ENCODE measurements around the gene SH2D4B.

SH2D4B gene

GRCh38 chr10:80660266-80660665, 122.6 kb downstream of the SH2D4B start:
- Mint-ChIP-seq H3K27me3 (peaks cover 14% of the 10 kb centered on the region in 2 donors), H3K4me1 (peaks cover 1 to 14% of the 10 kb centered on the region in 2 donors), H3K9me3 (no peaks in the 10 kb centered on the region), H3K4me3 (no peak overlapping the region), H3K27ac (no peak overlapping the region), H3K36me3 (no peaks in the 10 kb centered on the region)
- ATAC-seq (replicated peaks): no peak
- no peak for DNase-seq

DNA sequence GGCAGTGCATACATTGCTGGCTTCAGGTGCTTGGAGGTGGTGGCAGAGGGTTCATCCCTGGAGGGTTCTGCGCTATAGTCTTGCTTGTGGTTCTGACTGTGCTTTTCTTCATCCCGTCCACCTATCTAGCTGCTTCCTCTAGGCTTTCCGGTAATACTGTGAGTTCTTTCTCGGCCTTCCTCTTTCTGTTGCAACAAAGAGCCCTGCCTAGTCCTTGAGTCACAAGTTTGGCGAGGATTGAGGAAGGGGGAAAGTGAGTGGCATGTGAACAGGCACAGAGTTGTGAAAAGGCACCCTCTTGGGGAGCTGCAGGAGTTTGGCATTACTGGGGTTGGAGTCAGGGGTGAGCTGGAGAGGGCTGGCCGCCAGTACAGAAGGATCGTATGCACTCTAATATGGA, 123.0 kb downstream of the SH2D4B start:
- peak; percentile 33 to 35 for ATAC-seq (replicated peaks)
- peaks cover 14 to 19% of the 10 kb centered on the region in 2 donors for H3K27me3 Mint-ChIP-seq
- H3K36me3 Mint-ChIP-seq: no peaks in the 10 kb centered on the region
- no peak for DNase-seq
- peaks cover 1 to 14% of the 10 kb centered on the region in 2 donors for H3K4me1 Mint-ChIP-seq
- H3K4me3 Mint-ChIP-seq: no peak overlapping the region
- no peak overlapping the region for H3K27ac Mint-ChIP-seq
- no peaks in the 10 kb centered on the region for H3K9me3 Mint-ChIP-seq

- H3K27ac Mint-ChIP-seq: no peak overlapping the region
- ATAC-seq (replicated peaks): no peak
- peaks cover 14 to 23% of the 10 kb centered on the region in 2 donors for H3K27me3 Mint-ChIP-seq
- no peaks in the 10 kb centered on the region for H3K36me3 Mint-ChIP-seq
- no peak overlapping the region for H3K4me3 Mint-ChIP-seq
- H3K4me1 Mint-ChIP-seq: peaks cover 1 to 14% of the 10 kb centered on the region in 2 donors
- no peak for DNase-seq
- no peaks in the 10 kb centered on the region for H3K9me3 Mint-ChIP-seq
These were observed 123.8 kb downstream of the SH2D4B start for GRCh38 chr10:80661526-80661925.

GRCh38 chr10:80662429-80663261, 124.9 kb downstream of the SH2D4B start:
- ATAC-seq (replicated peaks) (peak; percentile 71 to 74), DNase-seq (peak; percentile 55)
- Mint-ChIP-seq H3K27me3 (peaks cover 14 to 23% of the 10 kb centered on the region in 2 donors), H3K27ac (peak overlapping the region; percentile 7), H3K36me3 (no peaks in the 10 kb centered on the region), H3K4me1 (peaks cover 1 to 14% of the 10 kb centered on the region in 2 donors), H3K9me3 (no peaks in the 10 kb centered on the region), H3K4me3 (peak overlapping the region; percentile 14 to 62)

DNA sequence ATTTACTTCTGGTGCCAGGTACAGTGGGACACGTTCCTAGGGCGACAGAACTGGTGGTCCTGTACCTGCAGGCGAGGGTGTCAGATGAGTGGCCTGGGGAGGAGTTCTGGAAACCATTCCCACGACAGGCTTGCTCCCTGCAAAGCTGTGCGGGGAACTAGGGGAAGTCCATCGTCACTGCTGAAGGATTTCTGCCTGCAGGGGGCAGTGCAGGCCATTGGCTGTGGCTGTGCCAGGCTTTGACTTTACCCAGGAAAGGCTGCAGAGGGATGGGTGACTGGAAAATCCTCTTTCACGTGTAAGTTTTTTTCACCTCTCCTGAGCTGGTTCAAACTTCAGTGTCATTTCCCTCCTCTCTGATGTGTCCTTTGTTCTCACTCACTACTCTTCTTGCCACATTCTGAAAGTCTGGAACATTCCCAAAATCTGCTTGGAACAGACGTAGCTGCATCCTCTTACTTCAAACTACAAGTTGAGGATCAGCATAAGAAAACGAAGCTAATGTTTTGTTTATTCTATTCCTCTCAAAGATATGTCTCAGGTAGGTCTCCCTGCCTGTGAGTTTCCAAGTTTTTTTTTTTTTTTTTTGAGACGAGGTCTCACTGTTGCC, 126.5 kb downstream of the SH2D4B start:
- H3K4me3 Mint-ChIP-seq: no peak overlapping the region
- DNase-seq (peak; percentile 22), ATAC-seq (replicated peaks) (peak; percentile 61 to 64)
- H3K4me1 Mint-ChIP-seq: peaks cover 1 to 14% of the 10 kb centered on the region in 2 donors
- H3K27me3 Mint-ChIP-seq: peaks cover 14 to 23% of the 10 kb centered on the region in 2 donors
- no peak overlapping the region for H3K27ac Mint-ChIP-seq
- no peaks in the 10 kb centered on the region for H3K9me3 Mint-ChIP-seq
- H3K36me3 Mint-ChIP-seq: no peaks in the 10 kb centered on the region

GRCh38 chr10:80669485-80669884, 131.8 kb downstream of the SH2D4B start:
- Mint-ChIP-seq H3K9me3 (no peaks in the 10 kb centered on the region), H3K27ac (no peak overlapping the region), H3K27me3 (peaks cover 1 to 9% of the 10 kb centered on the region in 2 donors), H3K4me3 (no peak overlapping the region), H3K4me1 (peaks cover 3 to 5% of the 10 kb centered on the region in 2 donors), H3K36me3 (no peaks in the 10 kb centered on the region)
- DNase-seq (no peak), ATAC-seq (replicated peaks) (peak in 1 of 2 donors; percentile 14)

GRCh38 chr10:80670774-80671173, 133.1 kb downstream of the SH2D4B start:
- no peak for DNase-seq
- no peaks in the 10 kb centered on the region for H3K36me3 Mint-ChIP-seq
- no peaks in the 10 kb centered on the region for H3K9me3 Mint-ChIP-seq
- peaks cover 3 to 5% of the 10 kb centered on the region in 2 donors for H3K4me1 Mint-ChIP-seq
- H3K27ac Mint-ChIP-seq: no peak overlapping the region
- H3K4me3 Mint-ChIP-seq: no peak overlapping the region
- ATAC-seq (replicated peaks): no peak
- H3K27me3 Mint-ChIP-seq: peaks cover 0 to 3% of the 10 kb centered on the region in 2 donors

- no peak for ATAC-seq (replicated peaks)
- peaks cover 0 to 2% of the 10 kb centered on the region in 2 donors for H3K9me3 Mint-ChIP-seq
- H3K4me1 Mint-ChIP-seq: peaks cover 3 to 5% of the 10 kb centered on the region in 2 donors
These were observed 134.1 kb downstream of the SH2D4B start for GRCh38 chr10:80671847-80672246.

DNA sequence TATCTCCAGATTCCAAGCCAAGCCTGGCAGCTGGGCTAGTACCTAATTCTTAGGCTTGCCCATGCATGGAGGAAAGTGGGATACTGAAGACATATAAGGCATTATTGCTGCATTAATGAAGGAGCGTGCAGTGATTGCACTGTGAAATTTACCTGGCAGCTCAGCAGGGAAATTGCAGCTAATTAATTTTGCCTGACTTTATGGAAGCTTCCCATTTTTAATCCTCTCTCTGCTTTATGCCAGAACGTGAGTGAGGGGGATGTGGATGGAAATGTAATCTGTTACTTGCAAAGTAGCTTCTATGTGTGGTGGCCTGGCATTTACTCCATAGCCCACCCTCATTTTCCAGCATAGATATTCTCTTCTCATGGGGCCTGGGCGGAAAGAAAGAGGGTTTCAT, 134.9 kb downstream of the SH2D4B start:
- H3K36me3 Mint-ChIP-seq: no peaks in the 10 kb centered on the region
- H3K9me3 Mint-ChIP-seq: peaks cover 0 to 2% of the 10 kb centered on the region in 2 donors
- no peak overlapping the region for H3K4me3 Mint-ChIP-seq
- DNase-seq (no peak), ATAC-seq (replicated peaks) (no peak)
- peaks cover 3 to 5% of the 10 kb centered on the region in 2 donors for H3K4me1 Mint-ChIP-seq
- H3K27ac Mint-ChIP-seq: no peak overlapping the region
- peaks cover 4 to 6% of the 10 kb centered on the region in 2 donors for H3K27me3 Mint-ChIP-seq

More at GRCh38 chr10:80671847-80672246, 134.1 kb downstream of the SH2D4B start:
- H3K36me3 Mint-ChIP-seq: no peaks in the 10 kb centered on the region
- DNase-seq: no peak
- H3K27me3 Mint-ChIP-seq: peaks cover 4 to 6% of the 10 kb centered on the region in 2 donors
- H3K4me3 Mint-ChIP-seq: no peak overlapping the region
- H3K27ac Mint-ChIP-seq: no peak overlapping the region

GRCh38 chr10:80674809-80675208, 137.1 kb downstream of the SH2D4B start:
- Mint-ChIP-seq H3K27ac (no peak overlapping the region), H3K27me3 (peaks cover 9 to 13% of the 10 kb centered on the region in 2 donors), H3K4me1 (peaks cover 3 to 5% of the 10 kb centered on the region in 2 donors), H3K36me3 (no peaks in the 10 kb centered on the region), H3K9me3 (peaks cover 0 to 2% of the 10 kb centered on the region in 2 donors), H3K4me3 (no peak overlapping the region)
- ATAC-seq (replicated peaks) (no peak), DNase-seq (no peak)

GRCh38 chr10:80681142-80681541, 143.4 kb downstream of the SH2D4B start:
- ATAC-seq (replicated peaks) (no peak), DNase-seq (no peak)
- H3K4me1 Mint-ChIP-seq: no peaks in the 10 kb centered on the region
- peaks cover 2 to 3% of the 10 kb centered on the region in 2 donors for H3K9me3 Mint-ChIP-seq
- no peak overlapping the region for H3K27ac Mint-ChIP-seq
- H3K4me3 Mint-ChIP-seq: no peak overlapping the region
- H3K36me3 Mint-ChIP-seq: no peaks in the 10 kb centered on the region
- H3K27me3 Mint-ChIP-seq: peaks cover 9 to 13% of the 10 kb centered on the region in 2 donors

DNA sequence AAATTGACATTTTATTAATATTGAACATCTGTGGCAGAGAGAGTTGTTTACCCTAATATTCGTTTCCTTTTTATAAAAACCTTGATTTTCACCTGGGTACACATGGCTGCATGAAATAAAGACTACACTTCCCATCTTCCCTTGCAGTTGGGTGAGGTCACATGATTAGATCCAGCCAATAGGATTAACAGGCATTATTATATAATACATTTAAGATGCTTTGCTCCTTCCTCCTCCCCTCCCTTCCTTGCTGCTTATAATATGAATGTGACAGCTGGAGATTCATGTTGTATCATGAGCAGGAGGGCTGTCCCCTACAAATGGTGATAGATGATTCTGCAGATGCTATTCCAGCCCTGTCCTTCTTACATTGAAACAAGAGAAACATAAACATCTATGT, 146.6 kb downstream of the SH2D4B start:
- H3K4me3 Mint-ChIP-seq: no peak overlapping the region
- peaks cover 0 to 3% of the 10 kb centered on the region in 2 donors for H3K9me3 Mint-ChIP-seq
- DNase-seq (no peak), ATAC-seq (replicated peaks) (peak; percentile 60 to 64)
- no peaks in the 10 kb centered on the region for H3K4me1 Mint-ChIP-seq
- H3K36me3 Mint-ChIP-seq: no peaks in the 10 kb centered on the region
- H3K27me3 Mint-ChIP-seq: peaks cover 0 to under 1% of the 10 kb centered on the region in 2 donors
- no peak overlapping the region for H3K27ac Mint-ChIP-seq

DNA sequence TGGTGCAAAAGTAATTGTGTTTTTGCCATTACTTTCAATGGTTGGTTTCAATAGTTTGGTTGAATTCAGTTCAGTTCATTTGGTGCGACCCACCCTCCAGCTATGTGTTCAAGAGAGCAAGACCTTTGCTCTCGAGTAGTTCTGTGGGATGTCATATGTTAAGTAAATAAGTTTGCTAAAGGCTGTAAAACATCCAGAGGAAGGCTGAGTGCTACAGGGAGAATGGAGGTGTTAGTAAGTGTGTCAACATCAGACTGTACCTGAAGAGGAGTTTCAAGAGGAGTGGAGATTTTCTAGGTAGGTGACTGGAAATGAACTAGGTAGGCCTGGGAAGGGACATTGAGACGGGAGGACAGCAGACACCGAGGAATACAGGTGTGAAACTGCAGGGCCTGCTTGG, 147.7 kb downstream of the SH2D4B start:
- Mint-ChIP-seq H3K36me3 (no peaks in the 10 kb centered on the region), H3K4me3 (no peak overlapping the region), H3K4me1 (no peaks in the 10 kb centered on the region), H3K9me3 (peaks cover 0 to 3% of the 10 kb centered on the region in 2 donors), H3K27me3 (peaks cover 10 to 12% of the 10 kb centered on the region in 2 donors), H3K27ac (no peak overlapping the region)
- DNase-seq (no peak), ATAC-seq (replicated peaks) (no peak)

DNA sequence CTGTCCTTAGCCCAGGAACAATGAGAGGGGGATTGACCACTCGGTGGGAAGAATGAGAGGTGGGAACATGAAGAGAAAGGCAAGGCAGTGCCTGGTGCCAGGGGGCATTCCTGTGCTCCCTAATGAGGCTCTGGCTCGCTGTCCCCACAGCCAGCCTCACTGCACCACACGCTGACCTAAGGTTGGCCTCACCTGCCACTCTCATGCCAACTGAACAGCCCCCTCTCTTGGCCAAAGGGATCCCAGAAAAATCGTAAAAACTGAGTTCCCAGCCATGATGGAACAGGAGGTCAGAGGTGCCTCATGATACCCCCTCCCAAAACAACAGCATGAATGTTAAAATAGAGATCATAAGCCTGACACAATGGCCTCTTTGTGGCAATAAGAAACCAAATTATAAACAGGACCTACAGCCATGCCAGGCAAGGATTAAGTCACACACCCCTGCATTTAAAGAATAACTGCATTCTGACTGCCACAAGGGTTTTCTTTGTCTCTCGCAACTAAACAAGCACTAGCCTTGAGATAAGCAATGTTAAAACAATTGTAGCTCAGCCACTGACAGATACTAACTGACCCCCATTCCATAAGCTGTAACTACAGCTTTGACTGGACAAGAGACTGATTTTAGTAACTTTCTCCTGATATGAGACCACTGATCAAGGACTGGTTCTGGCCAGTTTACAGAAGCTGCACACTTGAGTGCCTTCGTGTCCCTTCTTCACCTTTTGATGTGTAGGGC, 149.2 kb downstream of the SH2D4B start:
- no peaks in the 10 kb centered on the region for H3K4me1 Mint-ChIP-seq
- no peaks in the 10 kb centered on the region for H3K36me3 Mint-ChIP-seq
- peaks cover 0 to 3% of the 10 kb centered on the region in 2 donors for H3K9me3 Mint-ChIP-seq
- H3K4me3 Mint-ChIP-seq: no peak overlapping the region
- H3K27ac Mint-ChIP-seq: no peak overlapping the region
- H3K27me3 Mint-ChIP-seq: peaks cover 18 to 23% of the 10 kb centered on the region in 2 donors
- ATAC-seq (replicated peaks) (no peak), DNase-seq (no peak)
